ENCODE measurements around the gene ARID3C. TPM values are rescaled to one million over a fixed set of nuclear protein-coding genes. Genes with fewer than 3 reads are reported as not detected.

ARID3C gene, protein sequence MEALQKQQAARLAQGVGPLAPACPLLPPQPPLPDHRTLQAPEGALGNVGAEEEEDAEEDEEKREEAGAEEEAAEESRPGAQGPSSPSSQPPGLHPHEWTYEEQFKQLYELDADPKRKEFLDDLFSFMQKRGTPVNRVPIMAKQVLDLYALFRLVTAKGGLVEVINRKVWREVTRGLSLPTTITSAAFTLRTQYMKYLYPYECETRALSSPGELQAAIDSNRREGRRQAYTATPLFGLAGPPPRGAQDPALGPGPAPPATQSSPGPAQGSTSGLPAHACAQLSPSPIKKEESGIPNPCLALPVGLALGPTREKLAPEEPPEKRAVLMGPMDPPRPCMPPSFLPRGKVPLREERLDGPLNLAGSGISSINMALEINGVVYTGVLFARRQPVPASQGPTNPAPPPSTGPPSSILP
- 0.11 and 0.38 TPM in 2 replicates for total RNA-seq (2014; rRNA removed; shearing (Covaris generic))
- not detected in 2 replicates for polyA plus RNA-seq (2016; fragmentation: Nextera tagmentation; extraction: Ambion mirVana)

- H4K20me1 ChIP-seq (ENCODE audit: insufficient read depth): no peaks in the 10 kb centered on the region
- no peaks in the 10 kb centered on the region for H3K4me1 ChIP-seq (ENCODE audit: insufficient read depth)
- H3K27me3 ChIP-seq (replicated peaks; ENCODE audit: insufficient read depth): peaks cover 60% of the 10 kb centered on the region
- H3F3A ChIP-seq (ENCODE audit: insufficient read depth): peaks cover 7% of the 10 kb centered on the region; the same call in 1 of the 2 replicates
- H2AFZ ChIP-seq: peak within 1 kb of the TSS; percentile 33; the same call in 1 of the 2 replicates
- H3K9ac ChIP-seq: no peak within 1 kb of the TSS
- no peak within 1 kb of the TSS for H3K27ac ChIP-seq
- WGBS, 2 experiments (ENCODE audit: low coverage in 1 of 2, low lambda C conversion rate in 2 of 2, missing lambda C conversion rate in 2 of 2): 1 to 3% methylated on average over 48 to 52 of the region's 69 CpGs
- in situ Hi-C loops (cut with MboI): no loop called here
- peak within 1 kb of the TSS; percentile 52 for H3K4me3 ChIP-seq
- no peaks in the 10 kb centered on the region for H3K9me3 ChIP-seq (ENCODE audit: low read depth)
- H3K79me2 ChIP-seq (ENCODE audit: insufficient read depth): no peaks in the 10 kb centered on the region
- DNase-seq: peak; percentile 72
- no peaks in the 10 kb centered on the region for H3K36me3 ChIP-seq (ENCODE audit: low read depth)
- peak within 1 kb of the TSS; percentile 30 for H3K4me2 ChIP-seq (ENCODE audit: unreplicated experiment)
- TF ChIP-seq EZH2 (IDR thresholded peaks at IDR 0.05; ENCODE audit: insufficient read depth, poor library complexity, severe bottlenecking) (peak; percentile 93), EZH2phosphoT487 (IDR thresholded peaks at IDR 0.05; ENCODE audit: insufficient read depth, low read depth) (0 out of 2 replicates have a peak, but pooled peaks have one; percentile 26)
- H3K9me2 ChIP-seq (ENCODE audit: insufficient read depth): no peaks in the 10 kb centered on the region
These were observed at the start of gene ARID3C for GRCh38 chr9:34628656-34629490. Gene ARID3C, minus strand, starts transcription at chr9:34629066. Its CDS starts 1,052 bp downstream, at chr9:34628014.

GRCh38 chr9:34675869-34676268, 47.0 kb upstream of the ARID3C start:
- in situ Hi-C loops (cut with MboI): no loop called here
- TF ChIP-seq EZH2phosphoT487 (IDR thresholded peaks at IDR 0.05; ENCODE audit: insufficient read depth, low read depth): no peak
- no peak for TF ChIP-seq EZH2 (IDR thresholded peaks at IDR 0.05; ENCODE audit: insufficient read depth, poor library complexity, severe bottlenecking)
- no peak overlapping the region for H3K4me3 ChIP-seq
- H3K9me2 ChIP-seq (ENCODE audit: insufficient read depth): no peaks in the 10 kb centered on the region
- peak overlapping the region; percentile 14; the same call in 1 of the 2 replicates for H3K27ac ChIP-seq
- no peaks in the 10 kb centered on the region for H3K9me3 ChIP-seq (ENCODE audit: low read depth)
- no peak overlapping the region for H3K4me2 ChIP-seq (ENCODE audit: unreplicated experiment)
- peaks cover 12% of the 10 kb centered on the region; the same call in 1 of the 2 replicates for H3F3A ChIP-seq (ENCODE audit: insufficient read depth)
- no peaks in the 10 kb centered on the region for H3K36me3 ChIP-seq (ENCODE audit: low read depth)
- DNase-seq: peak; percentile 56
- no peak overlapping the region; the same call in 1 of the 2 replicates for H2AFZ ChIP-seq
- no peaks in the 10 kb centered on the region for H3K27me3 ChIP-seq (replicated peaks; ENCODE audit: insufficient read depth)
- H3K9ac ChIP-seq: no peak overlapping the region
- 80 to 81% methylated on average over 2 of the region's 2 CpGs for WGBS, 2 experiments (ENCODE audit: low coverage in 1 of 2, low lambda C conversion rate in 2 of 2, missing lambda C conversion rate in 2 of 2)
- H3K4me1 ChIP-seq (ENCODE audit: insufficient read depth): peaks cover 3% of the 10 kb centered on the region; the same call in 1 of the 2 replicates
- H3K79me2 ChIP-seq (ENCODE audit: insufficient read depth): no peaks in the 10 kb centered on the region
- H4K20me1 ChIP-seq (ENCODE audit: insufficient read depth): no peaks in the 10 kb centered on the region

- Histone ChIP-seq H3K9me2 (ENCODE audit: insufficient read depth) (no peaks in the 10 kb centered on the region), H3K4me3 (no peak overlapping the region), H3K4me2 (ENCODE audit: unreplicated experiment) (no peak overlapping the region), H3K27ac (peak overlapping the region; percentile 14; the same call in 1 of the 2 replicates), H3F3A (ENCODE audit: insufficient read depth) (peaks cover 12% of the 10 kb centered on the region; the same call in 1 of the 2 replicates), H4K20me1 (ENCODE audit: insufficient read depth) (no peaks in the 10 kb centered on the region), H2AFZ (no peak overlapping the region; the same call in 1 of the 2 replicates), H3K4me1 (ENCODE audit: insufficient read depth) (peaks cover 3% of the 10 kb centered on the region; the same call in 1 of the 2 replicates), H3K36me3 (ENCODE audit: low read depth) (no peaks in the 10 kb centered on the region), H3K27me3 (replicated peaks; ENCODE audit: insufficient read depth) (no peaks in the 10 kb centered on the region), H3K79me2 (ENCODE audit: insufficient read depth) (no peaks in the 10 kb centered on the region), H3K9ac (no peak overlapping the region), H3K9me3 (ENCODE audit: low read depth) (no peaks in the 10 kb centered on the region)
- in situ Hi-C loops (cut with MboI): no loop called here
- TF ChIP-seq EZH2 (IDR thresholded peaks at IDR 0.05; ENCODE audit: insufficient read depth, poor library complexity, severe bottlenecking) (no peak), EZH2phosphoT487 (IDR thresholded peaks at IDR 0.05; ENCODE audit: insufficient read depth, low read depth) (no peak)
- WGBS, 2 experiments (ENCODE audit: low coverage in 1 of 2, low lambda C conversion rate in 2 of 2, missing lambda C conversion rate in 2 of 2): 34 to 43% methylated on average over 9 to 10 of the region's 10 CpGs
- peak; percentile 86 for DNase-seq
These were observed 46.3 kb upstream of the ARID3C start for GRCh38 chr9:34675048-34675714.
